NCI-H524 (cell line): Measurements from ENCODE around the gene DCAF8L2.
"Not testable (repeated sequence)": the region's sequence is repeated elsewhere in the genome, so short reads cannot be mapped to it uniquely, and the experiment has no call there.

ENCODE experiments used
- DNase-seq, 2 experiments: peaks; one replicate each; lab custom pipeline; 2025; lab: John Stamatoyannopoulos, UW

DCAF8L2 gene

GRCh38 chrX:27590044-27590443 is at the start of gene DCAF8L2:
DCAF8L2 (plus strand) TSS chrX:27590344; CDS start chrX:27746896, 156,552 bp downstream.
- DNase-seq: no peak

DNA sequence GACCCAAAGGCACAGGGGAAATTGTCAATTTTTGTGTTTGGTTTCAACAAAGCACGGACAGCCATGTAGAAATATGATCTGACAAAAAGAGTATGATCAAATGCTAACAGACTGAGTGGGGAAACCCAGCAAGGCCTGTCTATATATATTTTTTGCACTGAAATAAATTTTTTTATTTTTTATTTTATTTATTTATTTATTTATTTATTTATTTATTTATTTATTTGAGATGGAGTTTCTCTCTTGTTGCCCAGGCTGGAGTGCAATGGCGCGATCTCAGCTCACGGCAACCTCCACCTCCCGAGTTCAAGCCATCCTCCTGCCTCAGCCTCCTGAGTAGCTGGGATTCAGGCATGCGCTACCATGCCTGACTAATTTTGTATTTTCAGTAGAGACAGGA is 49.0 kb upstream of the DCAF8L2 start:
- DNase-seq: not testable (repeated sequence)

GRCh38 chrX:27548624-27549023 is 41.5 kb upstream of the DCAF8L2 start:
- no peak for DNase-seq

- DNase-seq: no peak
Observed at GRCh38 chrX:27549688-27550087, 40.5 kb upstream of the DCAF8L2 start.

DNA sequence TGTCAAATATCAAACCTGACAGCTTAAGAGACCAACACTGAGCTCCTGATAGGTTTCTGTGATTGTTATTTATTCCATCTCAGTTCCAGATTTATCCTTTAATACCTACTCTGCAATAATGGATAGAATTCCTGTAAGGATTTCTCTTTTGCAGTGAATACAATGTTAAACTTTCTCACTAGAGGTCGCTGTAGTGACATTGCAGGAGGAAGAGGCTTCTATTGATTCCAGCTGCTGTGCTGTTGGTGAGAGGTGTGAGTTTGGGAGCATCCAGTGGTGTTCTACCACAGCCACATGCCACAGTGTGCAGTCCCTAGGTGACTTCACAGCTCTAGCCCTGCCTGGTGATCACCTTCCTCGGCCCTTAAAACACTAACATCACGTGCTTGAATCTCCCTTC is 34.6 kb upstream of the DCAF8L2 start:
- peak; percentile 0 to 52 for DNase-seq

GRCh38 chrX:27565992-27566391 is 24.2 kb upstream of the DCAF8L2 start:
- DNase-seq: no peak

- no peak for DNase-seq
Observed at GRCh38 chrX:27571164-27571563, 19.0 kb upstream of the DCAF8L2 start.

- no peak for DNase-seq
Observed at GRCh38 chrX:27575565-27575964, 14.6 kb upstream of the DCAF8L2 start.

GRCh38 chrX:27583976-27584375 is 6.2 kb upstream of the DCAF8L2 start:
- no peak for DNase-seq

DNA sequence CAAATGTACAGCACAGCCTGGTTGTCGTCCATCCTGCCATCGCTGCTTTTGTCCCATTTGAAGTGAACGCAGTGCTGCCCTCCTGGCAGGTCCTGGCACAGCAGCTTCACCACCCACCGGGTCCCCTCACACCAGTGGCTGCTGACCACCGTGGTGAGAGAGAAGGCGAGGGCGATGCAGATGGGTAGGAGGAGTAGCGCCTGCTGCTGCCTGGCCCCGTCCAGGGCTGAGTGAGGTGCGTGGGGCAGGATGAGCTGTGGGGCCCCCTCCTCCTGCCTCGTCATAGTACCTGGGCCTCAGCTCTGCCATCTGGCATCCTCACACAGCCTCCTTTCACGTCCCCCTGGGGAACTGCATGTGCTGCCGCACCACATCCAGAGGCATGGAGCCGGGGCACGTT is 1.8 kb downstream of the DCAF8L2 start:
- DNase-seq: peak; percentile 82 to 89

DNA sequence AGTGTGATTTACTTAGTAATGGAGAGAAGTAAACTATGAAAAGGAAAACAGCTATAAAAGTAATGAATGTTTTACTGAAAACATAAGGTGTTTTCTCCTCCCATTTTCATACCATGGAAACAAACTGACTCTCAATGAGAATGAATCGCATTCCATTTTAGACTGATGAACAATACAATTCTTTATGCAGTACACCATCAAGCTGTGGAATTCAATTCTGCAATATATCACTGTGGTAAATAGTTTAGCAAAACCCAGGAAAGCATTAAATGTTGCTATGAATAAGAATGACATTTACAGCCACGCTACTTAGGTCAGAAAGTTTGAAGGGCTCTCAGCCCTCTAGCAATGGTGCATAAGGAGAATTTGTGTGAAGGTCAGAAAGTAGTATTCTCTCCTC is 7.4 kb downstream of the DCAF8L2 start:
- no peak for DNase-seq

DNA sequence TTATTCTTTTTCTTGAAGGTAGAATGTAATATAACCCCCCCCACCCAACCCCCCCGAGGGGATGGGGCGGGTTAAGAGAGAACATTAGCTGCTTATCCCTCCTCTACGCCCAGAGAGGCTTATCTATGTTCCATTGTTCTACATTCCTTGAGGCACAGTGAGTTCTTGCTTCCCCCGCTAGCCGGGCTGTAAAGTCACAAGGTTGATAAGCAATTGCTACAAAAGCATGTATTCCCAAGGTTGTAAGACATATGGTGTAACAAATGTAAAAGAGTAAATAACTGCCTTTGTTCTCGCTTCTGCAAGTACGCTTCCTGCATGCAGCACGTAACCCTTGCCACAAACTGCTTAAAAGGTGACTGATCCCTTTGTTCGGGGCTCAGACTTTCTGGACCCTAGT is 8.2 kb downstream of the DCAF8L2 start:
- no peak for DNase-seq

DNA sequence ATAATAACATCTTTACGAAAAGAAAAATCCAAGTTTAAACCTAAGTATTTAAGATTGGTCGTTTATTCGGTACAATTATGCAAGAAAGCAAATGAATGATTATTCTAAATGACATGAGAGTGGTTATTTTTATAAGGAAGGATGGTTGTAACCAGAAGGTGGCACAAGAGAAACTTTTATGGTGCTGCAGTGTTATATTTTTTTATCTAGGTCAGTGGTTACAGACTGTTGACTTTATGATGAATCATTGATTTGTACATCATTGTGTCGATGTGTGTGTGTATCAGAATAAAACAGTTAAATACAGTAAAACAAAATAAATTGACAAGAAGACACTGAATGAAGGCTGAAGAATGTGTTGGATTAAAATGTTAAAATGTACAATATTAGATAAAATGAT is 9.8 kb downstream of the DCAF8L2 start:
- DNase-seq: no peak

DNA sequence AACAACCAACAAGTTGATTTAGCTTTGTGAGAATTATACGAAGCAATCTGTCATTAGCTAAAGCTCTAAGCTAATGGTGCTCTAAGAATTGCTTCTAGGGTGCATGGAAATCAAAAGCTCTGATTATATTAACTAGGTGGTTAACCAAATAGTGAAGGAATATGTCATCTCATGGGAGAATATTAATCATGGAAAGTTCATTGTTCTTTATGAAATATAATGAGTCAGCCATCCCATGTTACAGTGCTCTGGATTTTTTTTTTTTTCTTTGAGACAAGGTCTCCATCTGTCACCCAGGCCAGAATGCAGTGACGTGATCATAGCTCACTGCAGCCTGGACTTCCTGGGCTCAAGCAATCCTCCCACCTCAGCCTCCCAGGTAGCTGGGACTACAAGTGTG is 10.5 kb downstream of the DCAF8L2 start:
- peak in 1 of 2 experiments; percentile 39 for DNase-seq

DNA sequence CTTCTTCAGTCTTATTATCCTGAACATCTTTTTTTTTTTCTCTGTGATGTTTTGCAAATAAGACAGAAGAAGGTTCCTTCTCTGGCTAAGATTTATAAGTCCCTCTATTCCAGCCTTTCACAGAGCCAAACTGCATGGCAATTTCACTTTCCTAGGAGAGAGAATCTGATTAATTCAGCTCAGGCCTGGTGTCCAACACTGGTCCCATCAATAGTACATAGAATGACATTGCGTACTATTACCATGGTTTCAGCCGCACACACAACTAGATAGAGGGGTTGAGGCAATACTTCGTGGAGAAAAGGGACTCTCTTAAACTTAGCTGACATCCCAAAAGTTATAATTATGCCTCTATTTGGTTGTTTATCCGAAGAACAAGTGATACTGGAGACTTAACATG is 18.5 kb downstream of the DCAF8L2 start:
- no peak for DNase-seq

- DNase-seq: no peak
Observed at GRCh38 chrX:27619459-27619858, 29.3 kb downstream of the DCAF8L2 start.

GRCh38 chrX:27619975-27620374 is 29.8 kb downstream of the DCAF8L2 start:
- peak in 1 of 2 experiments; percentile 27 for DNase-seq

GRCh38 chrX:27622883-27623282 is 32.7 kb downstream of the DCAF8L2 start:
- no peak for DNase-seq

DNA sequence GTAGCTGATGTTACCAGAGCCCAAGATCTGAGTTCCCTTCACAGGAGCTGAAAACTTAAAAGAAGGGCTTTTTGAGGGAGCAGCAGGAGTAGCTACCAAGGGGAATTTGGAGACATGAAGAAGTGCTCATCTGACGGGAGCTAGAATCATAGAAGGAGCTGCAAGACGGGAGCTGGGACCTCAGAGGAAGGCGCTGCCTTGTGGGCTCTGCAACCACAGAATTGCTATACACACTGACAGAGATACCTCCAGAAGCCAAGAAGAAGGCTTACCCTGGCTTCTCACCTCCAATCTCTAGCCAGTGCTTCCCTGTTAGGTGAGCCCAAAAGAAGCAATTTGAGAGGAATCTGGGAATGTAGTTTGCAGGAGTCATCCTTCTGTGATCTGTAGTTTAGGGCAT is 35.9 kb downstream of the DCAF8L2 start:
- DNase-seq: no peak

GRCh38 chrX:27633328-27633727 is 43.2 kb downstream of the DCAF8L2 start:
- DNase-seq: no peak

DNA sequence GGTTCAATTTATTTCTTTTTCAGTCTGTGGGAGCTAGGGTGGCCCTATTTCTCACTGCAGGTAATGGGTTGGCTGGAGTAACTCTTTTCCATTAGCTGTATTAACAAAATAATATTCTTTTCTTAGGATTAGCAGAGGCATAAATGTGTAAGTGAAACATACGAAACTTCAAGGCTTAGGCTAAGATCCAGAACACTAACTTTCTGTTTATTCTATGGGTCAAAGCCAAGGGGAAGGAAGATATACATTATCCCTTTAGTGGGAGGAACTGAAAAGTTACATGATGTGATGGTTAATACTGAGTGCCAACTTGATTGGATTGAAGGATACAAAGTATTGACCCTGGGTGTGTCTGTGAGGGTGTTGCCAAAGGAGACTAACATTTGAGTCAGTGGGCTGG is 66.4 kb downstream of the DCAF8L2 start:
- no peak for DNase-seq

DNA sequence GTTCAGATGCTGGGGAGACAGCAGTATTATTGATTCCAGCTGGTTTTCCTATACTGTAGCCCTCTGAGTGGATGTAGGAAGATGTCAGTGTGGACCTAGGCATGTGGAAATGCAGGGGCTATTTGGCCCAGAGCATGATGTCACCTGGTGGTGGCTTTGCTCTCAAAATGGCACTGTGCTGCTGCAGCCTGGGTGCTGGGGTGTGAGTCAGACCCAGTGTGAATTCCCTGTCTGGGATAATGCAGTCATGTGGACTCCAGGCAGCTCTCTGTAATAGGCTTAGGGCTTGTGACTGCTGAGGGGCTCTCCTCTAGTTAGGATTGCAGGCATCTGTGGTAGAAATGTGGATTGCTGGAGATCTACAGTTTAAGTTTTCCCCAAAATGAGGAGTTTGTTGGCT is 70.7 kb downstream of the DCAF8L2 start:
- no peak for DNase-seq

- DNase-seq: no peak
Observed at GRCh38 chrX:27671234-27671633, 81.1 kb downstream of the DCAF8L2 start.

GRCh38 chrX:27674491-27674890 is 84.3 kb downstream of the DCAF8L2 start:
- DNase-seq: no peak

- no peak for DNase-seq
Observed at GRCh38 chrX:27675493-27675892, 85.3 kb downstream of the DCAF8L2 start.
